Stimulated activated CD8-positive, alpha-beta memory T cell treated with anti-CD3 and anti-CD28 coated beads, Interleukin-4, amount 100 ng/mL, for 48 hours (primary cell): ENCODE measurements around the gene SFI1.
"Not testable (repeated sequence)": the region's sequence is repeated elsewhere in the genome, so short reads cannot be mapped to it uniquely, and the experiment has no call there.

Experiments used
- DNase-seq: peaks from one replicate; pipeline ENCODE4 v3.0.0-alpha.2; 2020

The SFI1 gene

DNA sequence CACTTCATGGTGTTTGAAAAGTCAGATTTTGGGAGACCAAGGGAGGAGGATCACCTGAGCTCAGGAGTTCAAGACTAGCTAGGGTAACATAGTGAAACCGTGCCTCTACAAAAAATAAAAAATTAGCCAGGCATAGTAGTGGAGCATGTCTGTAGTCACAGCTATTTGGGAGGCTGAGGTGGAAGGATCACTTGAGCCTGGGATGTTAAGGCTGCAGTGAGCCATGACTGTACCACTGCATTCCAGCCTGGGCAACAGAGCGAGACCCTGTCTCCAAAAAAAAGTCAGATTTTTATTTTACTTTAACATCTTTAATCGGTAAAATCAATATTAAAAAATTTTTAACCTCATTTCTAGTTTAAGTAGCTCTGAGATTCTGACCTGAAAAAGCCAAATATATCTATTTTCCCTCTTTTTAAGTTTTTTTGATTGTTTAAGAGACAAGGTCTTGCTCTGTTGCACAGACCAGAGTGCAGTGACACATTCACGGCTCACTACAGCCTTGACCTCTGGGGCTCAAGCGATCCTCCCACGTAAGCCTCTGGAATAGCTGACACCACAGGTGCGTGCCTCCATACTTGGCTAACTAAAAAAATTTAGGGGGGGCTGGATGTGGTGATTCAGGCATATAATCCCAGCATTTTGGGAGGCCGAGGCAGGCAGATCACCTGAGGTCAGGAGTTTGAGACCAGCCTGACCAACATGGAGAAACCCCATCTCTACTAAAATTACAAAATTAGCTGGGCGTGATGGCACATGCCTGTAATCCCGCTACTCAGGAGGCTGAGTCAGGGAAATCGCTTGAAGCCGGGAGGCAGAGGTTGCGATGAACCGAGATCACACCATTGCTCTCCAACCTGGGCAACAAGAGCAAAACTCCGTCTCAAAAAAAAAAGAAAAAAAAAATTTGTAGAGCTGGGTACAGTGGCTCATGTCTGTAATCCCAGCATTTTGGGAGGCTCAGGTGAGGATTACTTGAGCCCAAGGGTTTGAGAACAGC lies 48.4 kb downstream of the SFI1 start:
- DNase-seq = no peak

DNA sequence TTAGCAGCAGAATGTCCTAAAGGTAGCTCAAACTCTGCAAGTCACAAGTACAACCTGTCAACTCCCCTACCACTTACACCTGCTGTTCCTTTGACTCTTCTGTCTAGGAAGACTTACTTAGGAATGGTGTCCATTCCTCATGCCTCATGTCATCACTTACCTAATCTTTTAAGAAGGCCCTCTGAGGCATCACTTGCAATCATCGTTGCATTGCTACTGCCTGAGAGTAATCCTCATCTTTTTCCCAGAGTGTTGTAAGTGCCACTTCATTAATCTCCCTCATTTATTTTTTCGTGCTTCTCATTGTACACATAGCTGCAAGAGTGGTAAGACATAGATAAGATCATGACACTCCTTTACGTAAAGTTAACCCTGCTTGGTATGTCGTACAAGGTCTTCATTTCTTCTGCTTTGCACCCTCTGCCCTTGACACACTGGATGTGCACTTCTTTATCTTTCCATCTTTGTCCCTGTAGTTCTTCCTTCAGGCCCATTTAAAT lies 54.6 kb downstream of the SFI1 start:
- no peak for DNase-seq

DNA sequence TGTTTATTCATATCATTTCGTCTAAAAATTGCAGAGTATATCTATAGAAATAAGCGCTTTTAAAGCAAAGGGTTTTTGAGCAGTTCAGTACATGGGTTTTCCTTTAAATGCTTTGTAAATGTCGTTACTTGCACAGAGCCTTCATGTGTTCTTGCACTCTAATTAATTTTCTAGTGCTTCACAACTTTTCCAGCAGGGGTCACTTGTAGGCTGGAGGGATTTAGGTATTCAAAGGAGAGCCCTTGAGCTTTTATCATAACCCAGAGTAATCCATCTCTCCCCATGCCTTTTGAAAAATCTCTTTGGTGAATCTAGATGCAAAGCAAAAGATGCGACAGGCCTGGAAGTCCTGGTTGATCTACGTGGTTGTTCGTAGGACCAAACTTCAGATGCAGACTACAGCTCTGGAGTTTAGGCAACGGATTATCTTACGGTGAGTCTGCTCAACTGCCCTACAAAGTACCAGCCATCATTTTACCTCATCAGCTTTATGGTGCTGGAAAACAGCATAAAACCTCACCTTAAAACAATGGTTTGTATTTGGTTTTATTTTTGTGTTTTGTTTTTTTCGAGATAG lies 60.4 kb downstream of the SFI1 start:
- DNase-seq = no peak

DNA sequence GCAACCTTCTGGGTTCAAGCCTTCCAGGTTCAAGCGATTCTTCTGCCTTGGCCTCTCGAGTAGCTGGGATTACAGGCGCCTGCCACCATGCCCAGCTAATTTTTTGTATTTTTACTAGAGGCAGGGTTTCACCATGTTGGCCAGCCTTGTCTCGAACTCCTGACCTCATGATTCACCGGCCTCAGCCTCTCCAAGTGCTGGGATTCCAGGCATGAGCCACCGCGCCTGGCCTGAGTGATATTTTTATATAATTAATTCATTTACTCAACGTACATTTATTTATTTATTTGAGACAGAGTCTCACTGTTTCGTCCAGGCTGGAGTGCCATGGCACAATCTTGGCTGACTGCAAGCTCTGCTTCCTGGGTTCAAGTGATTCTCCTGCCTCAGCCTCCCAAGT lies 62.2 kb downstream of the SFI1 start:
- DNase-seq = not testable (repeated sequence)

DNA sequence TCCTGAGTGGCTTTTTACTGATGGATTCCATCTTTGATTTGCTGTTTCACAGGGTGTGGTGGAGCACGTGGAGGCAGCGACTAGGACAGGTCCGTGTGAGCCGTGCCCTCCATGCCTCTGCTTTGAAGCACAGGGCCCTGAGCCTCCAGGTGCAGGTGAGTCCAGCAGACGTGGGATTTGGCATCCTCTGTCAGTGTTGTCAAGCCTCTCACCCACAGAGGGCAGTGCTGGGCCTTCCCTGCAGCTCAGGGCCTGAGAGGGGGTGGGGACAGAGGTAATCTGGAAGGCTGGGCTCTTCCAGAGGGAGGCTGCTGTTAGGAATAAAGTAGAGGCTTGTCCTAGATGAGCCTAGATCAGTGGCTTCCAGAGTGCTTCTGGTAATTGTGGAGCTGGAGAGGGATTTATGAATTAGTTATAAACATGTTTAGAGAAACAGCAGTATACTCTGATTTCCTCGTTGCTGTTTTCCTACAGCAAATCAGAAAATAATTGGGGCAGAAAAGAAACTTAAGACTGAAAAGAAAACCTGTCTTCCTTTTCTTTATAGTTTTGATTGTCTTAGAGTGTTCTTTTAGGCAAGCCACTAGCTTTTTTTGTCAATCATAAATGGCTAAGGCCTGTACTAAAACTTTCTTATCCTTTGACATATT lies 65.0 kb downstream of the SFI1 start:
- DNase-seq = peak; percentile 68

DNA sequence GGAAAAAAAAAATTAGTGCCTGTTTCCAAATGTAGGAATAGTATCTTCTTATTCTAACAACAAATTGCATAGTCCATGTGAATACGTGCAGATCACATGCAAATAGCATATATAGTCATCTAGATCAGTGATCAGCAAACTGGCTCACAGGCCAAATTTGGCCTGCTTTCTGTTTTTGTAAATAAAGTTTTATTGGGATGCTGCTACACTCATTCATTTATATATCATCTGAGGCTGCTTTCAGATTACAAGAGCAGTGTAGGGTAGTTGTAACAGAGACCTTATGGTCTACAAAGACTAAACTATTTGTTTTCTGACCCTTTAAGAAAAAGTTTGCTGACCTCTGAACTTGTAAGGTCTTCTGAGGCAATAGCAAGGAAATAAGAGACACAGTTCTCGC lies 65.6 kb downstream of the SFI1 start:
- no peak for DNase-seq

DNA sequence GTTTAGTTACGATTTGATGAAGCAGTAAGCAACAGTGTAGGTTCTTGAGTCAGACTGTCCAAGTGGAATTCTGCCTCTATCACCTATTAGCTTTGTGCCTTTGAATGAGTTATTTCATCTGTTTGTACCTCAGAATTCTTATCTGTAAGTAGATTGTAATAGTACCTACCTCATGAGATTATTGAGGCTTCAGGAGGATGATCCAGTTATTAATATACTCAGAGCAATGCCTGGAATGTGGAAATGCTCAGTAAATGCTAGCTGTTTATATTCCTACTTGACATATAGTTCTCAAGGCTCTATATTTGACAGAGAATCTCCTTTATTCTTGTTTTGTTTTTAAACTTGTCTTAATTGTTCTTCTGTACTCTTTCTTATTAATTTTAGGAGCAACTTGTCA lies 70.1 kb downstream of the SFI1 start:
- DNase-seq = no peak

DNA sequence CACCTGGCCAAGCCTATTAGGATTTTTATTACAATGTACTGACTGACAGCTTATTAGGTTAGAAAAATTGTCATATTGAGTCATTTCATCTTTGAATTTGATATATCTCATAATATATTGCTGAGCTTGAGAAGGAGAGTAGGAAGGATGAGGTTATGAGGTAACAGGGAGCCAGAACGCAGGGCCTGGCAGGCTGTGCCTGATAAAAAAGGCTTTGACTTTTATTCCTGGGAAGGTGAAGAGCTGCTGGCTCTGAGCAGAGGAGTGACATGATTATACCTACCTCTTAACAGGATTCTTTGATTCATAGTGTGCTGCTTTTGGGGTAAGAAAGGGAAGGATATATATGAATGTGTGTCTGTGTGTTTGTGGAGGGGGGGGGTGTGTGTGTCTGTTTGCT lies 70.9 kb downstream of the SFI1 start:
- DNase-seq = no peak

DNA sequence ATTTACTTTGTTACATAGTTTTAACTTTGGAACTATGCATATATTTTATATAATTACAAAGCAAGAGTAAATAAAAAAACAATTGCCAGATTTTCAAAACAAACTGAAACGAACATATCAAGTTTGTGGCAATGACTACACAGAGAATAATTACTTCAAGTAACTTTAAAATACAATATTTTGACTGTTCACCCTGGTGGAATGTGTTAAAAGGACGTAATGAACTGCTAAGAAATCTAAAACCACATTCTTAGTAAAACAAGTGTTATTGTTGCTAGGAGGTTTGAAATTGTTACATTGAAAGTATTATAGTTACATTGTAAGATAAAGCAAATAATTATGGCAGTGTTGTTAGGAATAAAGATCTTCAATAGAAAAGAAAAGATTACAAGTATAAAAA lies 71.4 kb downstream of the SFI1 start:
- no peak for DNase-seq

DNA sequence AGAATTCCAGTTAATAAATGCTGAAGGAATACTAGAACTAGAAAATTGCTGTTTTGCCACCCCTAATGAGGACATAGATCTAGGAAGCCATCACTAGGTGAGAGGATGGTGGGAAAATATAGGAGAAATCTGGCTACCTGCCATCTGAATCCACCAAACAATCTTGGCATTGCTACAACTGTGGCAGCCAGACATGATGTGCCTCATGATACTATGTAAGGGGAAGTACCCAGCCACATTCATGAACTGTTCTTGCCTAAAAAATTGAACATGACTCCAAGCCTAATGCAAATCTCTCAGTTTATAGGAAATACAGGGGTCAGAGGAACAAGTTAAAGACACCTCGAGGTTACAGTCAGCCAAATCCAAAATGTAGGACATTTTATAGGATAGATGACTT lies 72.8 kb downstream of the SFI1 start:
- no peak for DNase-seq

DNA sequence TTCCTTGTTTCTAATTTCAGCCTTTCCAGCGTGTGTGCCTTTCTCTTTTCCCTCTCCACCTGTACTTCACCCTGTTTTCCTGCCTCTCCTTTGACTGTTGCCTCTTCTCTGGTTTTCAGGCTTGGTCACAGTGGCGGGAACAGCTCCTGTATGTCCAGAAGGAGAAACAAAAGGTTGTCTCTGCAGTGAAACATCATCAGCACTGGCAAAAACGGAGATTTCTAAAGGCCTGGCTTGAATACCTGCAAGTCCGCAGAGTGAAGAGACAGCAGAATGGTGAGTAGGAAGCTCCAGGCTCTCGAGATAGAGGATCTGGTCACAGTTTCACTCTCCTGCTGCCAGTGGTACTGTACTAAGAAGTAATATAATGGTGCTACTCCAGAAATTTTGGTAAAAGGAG lies 76.6 kb downstream of the SFI1 start:
- no peak for DNase-seq

DNA sequence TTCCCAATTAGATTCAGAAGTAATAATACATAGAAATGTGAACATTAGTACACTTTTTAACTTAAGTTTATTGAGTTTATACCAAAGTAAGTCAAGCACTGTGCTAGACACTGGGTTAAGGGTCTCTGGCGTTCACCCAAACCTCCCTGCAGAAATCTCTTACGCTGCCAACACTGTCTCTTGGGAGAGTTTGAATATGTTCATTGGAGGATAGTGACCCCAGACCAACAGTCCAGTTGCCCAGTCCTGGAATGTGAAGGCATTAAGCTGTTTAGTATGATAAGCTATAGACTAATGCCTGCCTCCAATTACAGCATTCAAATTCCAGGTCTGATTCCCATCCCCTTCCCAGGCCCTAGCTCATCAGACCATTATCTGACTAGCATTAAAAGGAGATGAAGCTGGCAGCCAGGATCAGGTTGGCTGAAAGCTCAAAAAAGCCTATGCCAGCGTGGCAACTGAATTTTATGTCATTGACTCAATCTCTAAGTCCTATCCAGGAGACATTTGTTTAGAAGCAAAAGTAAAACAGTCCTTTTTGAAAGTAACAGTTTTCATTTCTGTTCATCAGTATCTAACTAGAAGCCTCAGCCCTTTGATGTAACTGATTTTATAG lies 77.8 kb downstream of the SFI1 start:
- no peak for DNase-seq

DNA sequence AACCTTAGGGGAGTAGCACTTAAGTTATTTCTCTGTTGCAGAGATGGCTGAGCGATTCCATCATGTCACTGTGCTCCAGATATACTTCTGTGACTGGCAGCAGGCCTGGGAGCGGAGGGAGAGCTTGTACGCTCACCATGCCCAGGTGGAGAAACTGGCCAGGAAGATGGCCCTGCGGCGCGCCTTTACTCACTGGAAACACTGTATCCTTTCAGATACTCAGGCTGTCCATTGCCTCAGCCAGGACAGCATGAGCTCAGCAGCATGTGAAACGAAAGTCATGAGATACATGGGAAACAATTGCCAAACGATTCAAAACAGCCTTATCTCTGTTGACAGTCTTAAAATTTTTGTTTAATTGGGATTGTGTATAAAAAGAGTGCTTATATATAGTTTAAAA lies 78.9 kb downstream of the SFI1 start:
- no peak for DNase-seq

DNA sequence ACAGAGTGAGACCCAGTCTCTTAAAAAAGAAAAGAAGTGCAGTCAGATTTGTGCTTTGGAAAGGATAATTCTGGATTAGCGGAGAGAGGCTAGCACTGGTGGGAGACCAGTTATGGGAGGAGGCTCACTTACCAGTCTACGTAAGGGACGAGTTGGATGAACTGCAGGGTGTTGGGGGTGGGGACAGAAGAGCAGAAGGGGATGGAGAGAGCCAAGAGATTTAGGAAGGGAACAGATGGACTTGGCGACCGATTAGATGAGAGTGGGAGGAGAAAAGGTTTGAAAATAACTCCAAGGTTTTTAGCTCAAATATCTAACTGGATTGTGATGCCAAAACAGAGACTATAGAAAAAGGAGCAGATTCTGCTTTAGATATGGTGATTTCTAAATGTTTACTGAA lies 81.4 kb downstream of the SFI1 start:
- DNase-seq = no peak

DNA sequence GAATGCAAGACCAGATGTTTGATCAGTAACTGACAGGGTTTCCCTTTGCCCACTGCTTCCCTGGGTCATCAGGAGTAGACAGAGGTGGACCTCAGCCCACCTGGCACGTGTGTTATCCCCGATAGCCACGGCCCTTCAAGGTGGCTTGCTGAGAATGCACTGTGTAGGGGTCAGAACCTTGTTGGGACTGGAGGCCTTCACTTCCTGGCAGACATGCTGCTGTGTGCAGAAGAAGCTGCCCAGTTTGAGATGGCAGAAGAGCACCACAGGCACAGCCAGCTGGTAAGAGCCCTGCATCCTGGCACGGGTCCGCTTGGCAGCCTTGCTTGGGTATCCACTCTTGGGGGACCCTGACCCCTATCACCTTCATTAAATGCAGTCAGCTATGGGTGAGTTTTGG lies 81.8 kb downstream of the SFI1 start:
- no peak for DNase-seq

DNA sequence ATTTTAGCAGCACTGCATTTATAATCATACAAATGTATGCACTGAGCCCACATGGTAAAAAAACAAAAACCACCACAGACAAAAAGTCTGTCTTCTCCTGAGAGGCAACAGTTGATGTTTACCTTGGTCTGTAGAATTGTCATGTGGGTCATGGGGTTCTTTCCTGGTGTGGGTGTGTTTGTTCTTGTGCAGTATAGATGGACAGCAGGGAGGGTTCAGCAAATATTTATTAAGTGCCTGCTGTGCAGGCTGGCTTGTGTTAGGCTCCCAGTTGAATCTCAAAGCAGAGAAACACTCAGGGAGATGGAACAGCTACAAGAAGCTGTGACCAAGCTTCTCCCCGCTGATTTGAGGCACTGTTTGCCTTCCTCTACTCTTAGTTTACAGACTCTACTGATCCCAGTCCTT lies 83.5 kb downstream of the SFI1 start:
- DNase-seq = no peak

DNA sequence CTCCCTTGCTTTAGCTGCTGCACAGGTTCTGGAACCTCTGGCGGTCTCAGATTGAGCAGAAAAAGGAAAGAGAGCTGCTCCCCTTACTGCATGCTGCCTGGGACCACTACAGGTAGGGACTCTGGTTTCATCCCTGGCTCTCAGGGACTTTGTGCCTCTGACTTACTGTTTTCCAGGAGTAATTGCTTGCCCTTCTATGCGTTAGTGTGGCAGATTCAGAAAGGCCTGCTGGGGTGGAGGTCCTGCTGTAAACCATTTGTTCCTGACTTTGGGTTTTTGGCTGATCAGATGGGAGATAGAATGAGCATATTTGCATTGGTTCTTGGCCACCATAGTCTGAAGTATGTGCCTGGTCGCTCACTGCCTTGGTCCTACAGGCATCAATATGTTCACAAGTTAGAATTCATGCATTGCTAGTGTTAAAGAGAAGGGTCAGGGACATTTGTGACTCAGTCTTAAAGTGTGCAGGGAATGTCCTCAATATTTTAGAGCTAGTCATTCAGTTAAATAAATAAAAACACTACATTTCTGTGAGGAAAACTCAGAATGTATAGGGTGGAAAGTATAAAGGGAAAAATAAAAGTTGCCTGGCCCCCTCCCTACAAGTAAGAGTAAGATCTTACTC lies 87.6 kb downstream of the SFI1 start:
- no peak for DNase-seq

DNA sequence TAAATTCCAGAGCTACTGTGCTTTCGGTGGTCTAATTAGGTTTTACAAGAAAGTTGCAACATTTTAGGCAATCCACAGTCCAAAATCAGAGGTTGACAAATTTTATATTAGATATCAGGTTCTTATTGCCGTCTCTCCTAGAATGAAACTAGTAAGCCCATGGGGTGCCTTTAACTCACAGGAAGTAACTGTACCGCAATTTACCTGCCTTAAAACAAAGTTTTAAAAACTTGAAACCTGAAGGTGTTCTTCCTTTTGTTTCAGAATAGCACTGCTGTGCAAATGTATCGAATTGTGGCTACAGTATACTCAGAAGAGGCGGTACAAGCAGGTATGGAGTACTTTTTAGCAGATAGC lies 88.4 kb downstream of the SFI1 start:
- no peak for DNase-seq

DNA sequence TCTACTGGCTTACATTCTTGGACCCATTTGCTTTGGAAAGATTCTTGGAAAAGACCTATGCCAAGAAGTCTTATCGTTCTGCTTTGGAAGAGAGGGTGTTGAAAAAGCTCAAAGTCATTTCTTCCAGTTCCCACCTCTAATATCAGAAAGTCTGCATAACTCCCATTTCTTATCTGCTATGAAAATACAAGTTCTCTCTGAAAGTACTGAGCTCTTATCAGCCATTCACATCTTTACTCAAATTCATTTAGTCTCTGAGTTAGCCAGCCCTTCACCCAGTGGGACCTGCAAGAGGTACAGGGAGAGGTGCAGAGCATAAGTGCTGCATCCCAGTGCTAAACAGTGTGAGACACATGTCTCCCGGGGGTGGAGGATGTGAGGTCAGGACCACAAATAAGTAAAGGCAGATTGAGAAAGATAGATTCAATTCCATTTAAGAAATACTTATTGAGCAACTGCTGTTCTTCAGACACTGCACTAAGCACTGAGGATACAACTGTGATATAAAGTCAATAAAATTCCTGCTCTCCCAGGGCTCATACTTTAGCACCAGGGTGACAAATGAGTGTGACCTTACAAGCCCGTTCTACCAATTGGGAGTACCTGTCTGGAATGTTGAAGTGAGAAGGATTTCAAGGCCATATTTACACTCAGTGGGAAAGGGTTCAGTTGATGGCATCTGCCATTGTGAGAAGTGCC lies 89.0 kb downstream of the SFI1 start:
- peak; percentile 54 for DNase-seq

DNA sequence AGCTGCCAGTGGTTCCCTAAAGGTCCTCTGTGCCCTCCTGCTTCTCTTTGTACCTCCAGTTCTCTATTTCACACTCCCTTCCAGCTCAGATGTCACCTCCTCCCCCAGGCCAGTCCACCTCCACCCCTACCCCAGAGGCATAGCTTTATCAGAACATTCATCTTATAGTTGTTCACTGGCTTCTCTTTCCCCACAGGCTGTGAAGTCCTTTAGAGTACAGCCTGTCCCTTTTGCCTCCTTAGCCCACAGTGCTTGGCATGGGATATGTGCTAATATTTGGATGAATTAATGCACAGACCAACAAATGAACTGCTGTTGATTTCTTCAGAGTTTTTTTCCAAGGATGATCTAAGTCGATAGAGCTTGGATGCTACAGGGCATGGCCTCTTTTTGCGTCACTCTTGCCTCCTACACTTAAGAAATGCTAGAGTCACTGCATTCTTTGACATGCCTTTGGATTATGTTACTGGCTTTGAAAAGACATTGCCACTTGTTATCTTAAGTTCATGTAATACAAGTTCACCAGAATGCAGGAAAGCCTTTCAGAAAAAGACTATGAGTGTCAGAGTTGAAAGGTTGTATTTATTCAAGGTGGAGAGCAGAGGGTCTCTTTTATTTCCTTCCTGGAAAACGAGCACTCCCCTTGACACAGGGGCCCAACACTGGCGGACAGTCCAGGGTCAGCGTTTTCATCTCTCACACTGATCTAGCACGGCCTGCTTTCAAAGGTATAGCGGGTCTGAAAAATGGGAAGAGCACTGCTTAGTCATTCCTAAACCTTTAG lies 90.0 kb downstream of the SFI1 start:
- DNase-seq = no peak

DNA sequence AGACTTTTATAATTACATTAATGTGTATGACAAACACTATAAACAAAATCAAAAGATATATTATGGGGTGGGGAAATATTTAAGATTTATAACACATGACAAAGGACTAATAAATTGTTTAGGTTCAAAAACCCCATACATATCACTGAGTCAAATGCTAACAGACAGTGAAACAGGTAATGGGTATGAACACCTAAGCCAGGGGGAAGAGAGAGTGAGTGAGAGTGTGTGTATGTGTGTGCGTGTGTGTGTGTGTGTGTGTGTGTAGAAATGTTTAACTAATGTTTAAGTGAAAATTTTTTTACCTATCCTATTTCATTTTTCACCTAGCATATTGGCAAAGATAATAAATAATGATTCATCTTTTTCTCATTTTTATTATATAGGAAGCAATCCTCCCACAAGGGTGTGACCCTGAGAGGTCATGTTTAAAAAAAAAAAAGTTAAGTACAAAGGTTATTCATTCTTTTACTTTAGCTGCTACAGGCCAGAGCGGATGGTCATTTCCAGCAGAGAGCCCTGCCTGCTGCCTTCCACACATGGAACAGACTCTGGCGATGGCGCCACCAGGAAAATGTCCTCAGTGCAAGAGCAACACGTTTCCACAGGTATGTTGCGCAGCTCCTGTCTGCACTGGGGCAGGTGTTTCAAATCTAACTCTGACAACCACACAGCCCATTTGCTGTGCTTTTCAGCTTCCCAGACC lies 92.8 kb downstream of the SFI1 start:
- DNase-seq = no peak
